Upper lobe of right lung (tissue), 1 donor: ENCODE data around the gene DEGS2. TPM values are rescaled to one million over a fixed set of nuclear protein-coding genes. Genes with fewer than 3 reads are reported as not detected.

Experiments used
- ATAC-seq: fragments of 200-7000 bp; cut with Tn5 transposase; one replicate; pipeline ENCODE4 v1.9.1; 2020; ENCODE audit warnings: mild to moderate bottlenecking, moderate library complexity
- DNase-seq: peaks from one replicate; pipeline ENCODE4 v3.0.0-alpha.2; 2020
- H3K27ac ChIP-seq: fragments of 200-600 bp; one replicate; pipeline ENCODE4 v1.8.0; 2022
- H3K27me3 ChIP-seq: fragments of 200-600 bp; one replicate; pipeline ENCODE4 v1.8.0; 2022; ENCODE audit warnings: mild to moderate bottlenecking
- H3K36me3 ChIP-seq: fragments of 200-600 bp; one replicate; pipeline ENCODE4 v1.8.0; 2022
- H3K4me1 ChIP-seq: fragments of 200-600 bp; one replicate; pipeline ENCODE4 v1.8.0; 2022
- H3K4me3 ChIP-seq: fragments of 200-600 bp; one replicate; pipeline ENCODE4 v1.8.0; 2022; ENCODE audit warnings: mild to moderate bottlenecking
- H3K9me3 ChIP-seq: fragments of 200-600 bp; one replicate; pipeline ENCODE4 v1.8.0; 2022
- CTCF ChIP-seq: fragments of 200-600 bp; IDR thresholded peaks from one replicate; pipeline ENCODE4 v1.8.0; 2022; ENCODE audit warnings: antibody characterized with exemption
- intact Hi-C: fragments of 100-400 bp; cut with DNase I; formaldehyde crosslinking; loops from one replicate; pipeline ENCODE4 v1.11.0; 2022
- total RNA-seq: library from RNA; stranded (reverse); fragmentation: NEBNext Ultra II Directional; extraction: Animal tissue kit (Norgen Biotek cat#: 25700); gene quantifications from one replicate; pipeline ENCODE4 v1.2.1, GENCODE V29; 2021
- donor health status: DM: no; HTN: yes; CAD: no; lungs with severe emphysema.

DEGS2 gene
- total RNA-seq, 1 donor from 2014 or later = 1.7 TPM

GRCh38 chr14:100128688-100129087 is 30.8 kb downstream of the DEGS2 start:
- ATAC-seq = no peak
- no peak for TF ChIP-seq CTCF
- no peak overlapping the region for H3K27ac ChIP-seq
- DNase-seq = no peak
- H3K36me3 ChIP-seq = peaks cover 42% of the 10 kb centered on the region
- H3K27me3 ChIP-seq = no peaks in the 10 kb centered on the region
- H3K4me3 ChIP-seq = no peak overlapping the region
- intact Hi-C loops = no loop called here
- peaks cover 10% of the 10 kb centered on the region for H3K4me1 ChIP-seq
- H3K9me3 ChIP-seq = no peaks in the 10 kb centered on the region

GRCh38 chr14:100127853-100128455 is 31.5 kb downstream of the DEGS2 start:
- intact Hi-C loops = no loop called here
- DNase-seq = no peak
- Histone ChIP-seq H3K27ac (no peak overlapping the region), H3K27me3 (no peaks in the 10 kb centered on the region), H3K9me3 (no peaks in the 10 kb centered on the region), H3K36me3 (peaks cover 40% of the 10 kb centered on the region), H3K4me3 (no peak overlapping the region), H3K4me1 (peaks cover 10% of the 10 kb centered on the region)
- no peak for TF ChIP-seq CTCF
- ATAC-seq = no peak

- intact Hi-C loops = no loop called here
- no peak for TF ChIP-seq CTCF
- no peak for ATAC-seq
- Histone ChIP-seq H3K4me3 (no peak overlapping the region), H3K9me3 (no peaks in the 10 kb centered on the region), H3K27ac (no peak overlapping the region), H3K4me1 (peaks cover 10% of the 10 kb centered on the region), H3K27me3 (no peaks in the 10 kb centered on the region), H3K36me3 (peaks cover 26% of the 10 kb centered on the region)
- no peak for DNase-seq
These were observed 33.0 kb downstream of the DEGS2 start for GRCh38 chr14:100126401-100126800.

- no peaks in the 10 kb centered on the region for H3K27me3 ChIP-seq
- intact Hi-C loops = no loop called here
- no peak overlapping the region for H3K4me3 ChIP-seq
- no peaks in the 10 kb centered on the region for H3K9me3 ChIP-seq
- DNase-seq (no peak), ATAC-seq (no peak)
- no peak for TF ChIP-seq CTCF
- H3K27ac ChIP-seq = no peak overlapping the region
- H3K4me1 ChIP-seq = peaks cover 5% of the 10 kb centered on the region
- peaks cover 10% of the 10 kb centered on the region for H3K36me3 ChIP-seq
These were observed 34.8 kb downstream of the DEGS2 start for GRCh38 chr14:100124551-100125088.

- H3K4me1 ChIP-seq = no peaks in the 10 kb centered on the region
- ATAC-seq (no peak), DNase-seq (no peak)
- H3K27me3 ChIP-seq = no peaks in the 10 kb centered on the region
- H3K27ac ChIP-seq = no peak overlapping the region
- no peaks in the 10 kb centered on the region for H3K9me3 ChIP-seq
- intact Hi-C loops = no loop called here
- H3K36me3 ChIP-seq = peaks cover 8% of the 10 kb centered on the region
- TF ChIP-seq CTCF = no peak
- no peak overlapping the region for H3K4me3 ChIP-seq
These were observed 35.8 kb downstream of the DEGS2 start for GRCh38 chr14:100123618-100124017.
